SK-MEL-5 (cell line): ENCODE results near the gene IMMP2L. TPM values are rescaled to one million over a fixed set of nuclear protein-coding genes. Genes with fewer than 3 reads are reported as not detected.
"Not testable (repeated sequence)": the region's sequence is repeated elsewhere in the genome, so short reads cannot be mapped to it uniquely, and the experiment has no call there.

Experiments used
- DNase-seq: peaks from one replicate; pipeline ENCODE4 v3.0.0-alpha.2; 2016; ENCODE audit warnings: low read depth, low spot score
- in situ Hi-C: cut with HindIII; loops from 2 replicates; pipeline ENCODE4 v1.10.0; 2016; ENCODE audit warnings: low sequenced_read_pairs, high pct_unique_total_duplicates, low pct_unique_long_range_greater_than_20kb
- total RNA-seq: library from RNA; depleted of rRNA; stranded (reverse); fragments of >200 nt; shearing (Covaris generic); gene quantifications from 2 replicates; pipeline ENCODE4 v1.2.3, GENCODE V29; 2014

Gene IMMP2L
- total RNA-seq, 1 experiment from 2014 or later: 58.2 TPM

- no peak for DNase-seq
- in situ Hi-C loops: no loop called here
Measured at GRCh38 chr7:111518264-111518663, 44.0 kb downstream of the IMMP2L start.

GRCh38 chr7:111517549-111517951, 44.7 kb downstream of the IMMP2L start:
- no peak for DNase-seq
- in situ Hi-C loops: no loop called here

GRCh38 chr7:111516612-111517011, 45.7 kb downstream of the IMMP2L start:
- in situ Hi-C loops: no loop called here
- no peak for DNase-seq

GRCh38 chr7:111513566-111513965, 48.7 kb downstream of the IMMP2L start:
- in situ Hi-C loops: no loop called here
- no peak for DNase-seq

- in situ Hi-C loops: no loop called here
- no peak for DNase-seq
Measured at GRCh38 chr7:111511845-111512244, 50.4 kb downstream of the IMMP2L start.

- DNase-seq: no peak
- in situ Hi-C loops: no loop called here
Measured at GRCh38 chr7:111510584-111511378, 51.5 kb downstream of the IMMP2L start.

- in situ Hi-C loops: no loop called here
- DNase-seq: no peak
Measured at GRCh38 chr7:111510062-111510461, 52.2 kb downstream of the IMMP2L start.

- no peak for DNase-seq
- in situ Hi-C loops: no loop called here
Measured at GRCh38 chr7:111509288-111509687, 53.0 kb downstream of the IMMP2L start.

- no peak for DNase-seq
- in situ Hi-C loops: no loop called here
Measured at GRCh38 chr7:111508387-111508786, 53.9 kb downstream of the IMMP2L start.

- in situ Hi-C loops, DNase-seq: not testable (repeated sequence)
Measured at GRCh38 chr7:111505422-111505821, 56.9 kb downstream of the IMMP2L start.

GRCh38 chr7:111501799-111502198, 60.5 kb downstream of the IMMP2L start:
- DNase-seq, in situ Hi-C loops: not testable (repeated sequence)

- no peak for DNase-seq
- in situ Hi-C loops: no loop called here
Measured at GRCh38 chr7:111499027-111499426, 63.3 kb downstream of the IMMP2L start.

GRCh38 chr7:111498391-111499007, 63.8 kb downstream of the IMMP2L start:
- no peak for DNase-seq
- in situ Hi-C loops: no loop called here

- in situ Hi-C loops: no loop called here
- no peak for DNase-seq
Measured at GRCh38 chr7:111495173-111495810, 67.0 kb downstream of the IMMP2L start.

- in situ Hi-C loops: no loop called here
- DNase-seq: no peak
Measured at GRCh38 chr7:111492234-111492633, 70.1 kb downstream of the IMMP2L start.

- peak; percentile 82 for DNase-seq
- in situ Hi-C loops: no loop called here
Measured at GRCh38 chr7:111486472-111487142, 75.7 kb downstream of the IMMP2L start.

GRCh38 chr7:111485701-111486380, 76.5 kb downstream of the IMMP2L start:
- in situ Hi-C loops: no loop called here

GRCh38 chr7:111483078-111483477, 79.2 kb downstream of the IMMP2L start:
- in situ Hi-C loops: no loop called here

More at GRCh38 chr7:111485701-111486380, 76.5 kb downstream of the IMMP2L start:
- no peak for DNase-seq

More at GRCh38 chr7:111483078-111483477, 79.2 kb downstream of the IMMP2L start:
- DNase-seq: no peak
